ENCODE data around the gene PITX2. TPM values are rescaled to one million over a fixed set of nuclear protein-coding genes. Genes with fewer than 3 reads are reported as not detected.

The PITX2 gene
- total RNA-seq, result not detected

DNA sequence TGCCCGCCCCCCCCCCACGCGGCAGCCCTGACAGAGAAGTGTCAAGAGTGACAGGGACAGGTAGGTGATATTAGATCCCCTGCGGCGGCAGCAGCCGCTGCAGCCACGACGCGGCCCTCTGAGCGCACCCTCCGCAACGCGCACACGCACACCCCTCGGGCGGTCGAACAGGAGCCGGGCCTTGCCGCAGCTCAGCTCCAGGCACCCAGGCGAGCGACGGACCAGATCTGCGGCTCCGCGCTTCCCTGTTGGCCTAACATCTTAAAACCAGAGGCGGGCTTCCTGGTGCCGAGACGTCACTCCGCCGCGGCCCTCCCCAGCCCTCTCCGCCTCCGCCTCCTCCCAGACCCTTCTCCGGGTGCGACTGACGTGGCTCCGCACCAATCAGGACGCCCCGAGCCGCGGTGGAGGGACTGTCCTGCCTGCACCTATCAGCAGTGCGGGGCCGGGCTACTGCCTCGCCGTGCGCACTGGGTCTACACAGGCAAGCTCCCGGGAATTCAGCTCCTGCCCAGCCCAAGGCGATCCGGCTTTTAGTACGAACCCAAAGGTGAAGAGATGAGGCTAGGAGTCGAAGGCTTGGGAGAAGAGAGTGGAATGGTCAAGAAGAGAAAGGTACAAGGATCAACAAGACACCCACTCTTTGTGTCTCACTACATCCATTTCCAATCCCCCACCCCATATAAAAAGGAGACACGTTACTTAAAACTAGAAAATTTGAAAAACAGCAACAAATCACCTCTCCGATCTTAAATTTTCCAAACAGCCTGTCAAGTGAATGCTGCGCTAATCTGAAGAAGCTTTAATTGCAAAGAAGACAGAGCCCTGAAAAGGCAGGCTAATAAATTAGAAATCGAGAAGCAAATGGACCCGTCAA, at the start of gene PITX2:
Gene PITX2, minus strand, starts transcription at position 237 of the 877 bp plus-strand sequence. CDS start 617 bp downstream, outside the sequence.
- no peaks in the 10 kb centered on the region for H3K36me3 ChIP-seq
- peak; percentile 38 to 40 for DNase-seq
- 4 to 9% methylated on average over 23 to 36 of the region's 56 CpGs for WGBS, 2 donors
- no peak within 1 kb of the TSS for H3K27ac ChIP-seq
- peaks cover 85% of the 10 kb centered on the region for H3K27me3 ChIP-seq
- intact Hi-C loops (cut with DNase I), result no loop called here
- TF ChIP-seq, protein P1, sequence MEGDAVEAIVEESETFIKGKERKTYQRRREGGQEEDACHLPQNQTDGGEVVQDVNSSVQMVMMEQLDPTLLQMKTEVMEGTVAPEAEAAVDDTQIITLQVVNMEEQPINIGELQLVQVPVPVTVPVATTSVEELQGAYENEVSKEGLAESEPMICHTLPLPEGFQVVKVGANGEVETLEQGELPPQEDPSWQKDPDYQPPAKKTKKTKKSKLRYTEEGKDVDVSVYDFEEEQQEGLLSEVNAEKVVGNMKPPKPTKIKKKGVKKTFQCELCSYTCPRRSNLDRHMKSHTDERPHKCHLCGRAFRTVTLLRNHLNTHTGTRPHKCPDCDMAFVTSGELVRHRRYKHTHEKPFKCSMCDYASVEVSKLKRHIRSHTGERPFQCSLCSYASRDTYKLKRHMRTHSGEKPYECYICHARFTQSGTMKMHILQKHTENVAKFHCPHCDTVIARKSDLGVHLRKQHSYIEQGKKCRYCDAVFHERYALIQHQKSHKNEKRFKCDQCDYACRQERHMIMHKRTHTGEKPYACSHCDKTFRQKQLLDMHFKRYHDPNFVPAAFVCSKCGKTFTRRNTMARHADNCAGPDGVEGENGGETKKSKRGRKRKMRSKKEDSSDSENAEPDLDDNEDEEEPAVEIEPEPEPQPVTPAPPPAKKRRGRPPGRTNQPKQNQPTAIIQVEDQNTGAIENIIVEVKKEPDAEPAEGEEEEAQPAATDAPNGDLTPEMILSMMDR (IDR thresholded peaks at IDR 0.05), result no peak
- TF ChIP-seq POLR2A (IDR thresholded peaks at IDR 0.05), result no peak
- peaks cover 25 to 43% of the 10 kb centered on the region in 2 donors for H3K4me1 ChIP-seq
- no peaks in the 10 kb centered on the region for H3K9me3 ChIP-seq
- H3K4me3 ChIP-seq (replicated peaks in 1 of 3), result peak within 1 kb of the TSS in 1 of 3 donors; percentile 14

DNA sequence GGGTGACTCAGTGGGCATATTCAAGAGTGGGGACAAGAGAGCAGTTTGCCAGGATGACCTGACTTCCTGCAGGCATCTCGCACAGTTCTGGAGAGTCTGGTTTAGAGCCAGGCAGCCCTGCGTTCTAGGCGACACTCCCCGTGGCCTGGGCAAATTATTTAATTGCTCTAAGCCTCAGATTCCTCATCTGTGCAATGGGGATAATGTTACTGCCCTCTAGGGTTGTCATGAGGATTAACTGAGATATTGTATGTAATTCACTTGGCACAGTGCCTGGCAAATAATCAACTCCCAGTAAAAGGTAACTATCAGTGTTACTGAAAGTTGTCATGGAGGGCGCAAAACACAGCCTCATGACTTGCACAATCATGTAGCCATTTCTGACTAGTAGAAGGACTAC, 48.8 kb upstream of the PITX2 start:
- Histone ChIP-seq H3K36me3 (no peaks in the 10 kb centered on the region), H3K4me1 (no peaks in the 10 kb centered on the region), H3K27me3 (no peaks in the 10 kb centered on the region), H3K4me3 (replicated peaks in 1 of 3) (no peak overlapping the region), H3K9me3 (no peaks in the 10 kb centered on the region), H3K27ac (no peak overlapping the region)
- no peak for DNase-seq
- intact Hi-C loops (cut with DNase I), result no loop called here
- 87 to 90% methylated on average over 5 of the region's 5 CpGs for WGBS, 2 donors
- TF ChIP-seq, protein P1 (IDR thresholded peaks at IDR 0.05), result no peak
- TF ChIP-seq POLR2A (IDR thresholded peaks at IDR 0.05), result no peak

DNA sequence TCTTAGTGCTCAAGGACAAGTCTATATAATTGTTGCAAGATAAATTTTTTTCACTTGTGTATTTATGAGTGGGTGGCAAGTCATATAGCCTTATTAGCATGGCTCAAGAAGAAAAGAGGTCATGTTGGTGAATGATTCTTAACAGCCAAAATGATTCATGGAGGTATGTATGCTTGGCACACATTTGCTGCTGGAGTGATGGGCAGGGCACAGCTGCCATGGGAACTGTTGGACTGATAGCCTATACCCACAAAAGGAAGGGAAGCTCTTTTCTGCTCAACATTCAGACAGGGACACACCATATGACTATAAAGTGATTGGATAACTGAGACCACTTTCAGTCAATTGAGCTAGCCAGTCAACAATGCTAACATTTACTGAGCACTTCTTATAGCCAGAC, 46.8 kb upstream of the PITX2 start:
- Histone ChIP-seq H3K27ac (no peak overlapping the region), H3K4me3 (replicated peaks in 1 of 3) (no peak overlapping the region), H3K36me3 (no peaks in the 10 kb centered on the region), H3K9me3 (no peaks in the 10 kb centered on the region), H3K4me1 (no peaks in the 10 kb centered on the region), H3K27me3 (no peaks in the 10 kb centered on the region)
- intact Hi-C loops (cut with DNase I), result no loop called here
- no peak for DNase-seq
- TF ChIP-seq, protein P1 (IDR thresholded peaks at IDR 0.05), result no peak
- no peak for TF ChIP-seq POLR2A (IDR thresholded peaks at IDR 0.05)

DNA sequence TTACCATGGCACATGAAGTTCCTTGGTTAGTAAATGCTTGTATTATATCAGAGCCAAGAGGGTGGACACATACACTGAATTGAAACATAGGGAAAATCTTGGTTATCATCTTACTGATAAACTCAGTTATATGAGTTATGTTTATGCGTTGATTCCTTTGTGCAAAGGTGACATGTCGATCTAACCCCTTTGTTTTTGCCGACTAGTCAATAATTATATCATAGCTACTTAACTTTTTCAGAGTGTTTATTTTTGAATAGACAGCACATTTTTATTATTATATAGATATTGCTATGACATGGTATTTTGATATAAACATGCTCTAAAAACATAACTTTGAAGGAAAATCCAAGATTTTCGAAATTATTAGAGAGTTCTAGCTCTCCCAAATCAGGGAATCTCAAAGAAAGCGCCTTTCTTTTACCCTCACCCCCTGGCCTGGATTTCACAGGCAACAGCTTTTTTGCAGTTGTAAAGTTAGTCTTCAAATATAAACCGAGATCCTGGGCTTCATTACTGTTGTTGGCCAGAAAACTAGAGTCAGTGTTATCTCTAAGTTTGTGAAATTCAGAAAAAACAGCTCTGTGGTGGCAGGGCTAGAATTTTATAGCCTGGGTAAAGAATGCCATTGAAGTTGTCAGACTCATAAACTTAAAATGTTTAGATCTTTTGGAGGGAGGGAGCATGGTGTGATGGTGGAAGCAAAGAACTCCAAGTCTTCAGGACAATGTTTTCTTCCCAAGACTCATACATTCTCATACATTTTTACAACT, 45.8 kb upstream of the PITX2 start:
- intact Hi-C loops (cut with DNase I), result no loop called here
- no peaks in the 10 kb centered on the region for H3K4me1 ChIP-seq
- no peaks in the 10 kb centered on the region for H3K27me3 ChIP-seq
- WGBS, 2 donors, result 61 to 62% methylated on average over 6 of the region's 6 CpGs
- H3K4me3 ChIP-seq (replicated peaks in 1 of 3), result no peak overlapping the region
- H3K9me3 ChIP-seq, result no peaks in the 10 kb centered on the region
- H3K27ac ChIP-seq, result no peak overlapping the region
- no peak for DNase-seq
- H3K36me3 ChIP-seq, result no peaks in the 10 kb centered on the region
- TF ChIP-seq POLR2A (IDR thresholded peaks at IDR 0.05), result no peak
- TF ChIP-seq, protein P1 (IDR thresholded peaks at IDR 0.05), result no peak

DNA sequence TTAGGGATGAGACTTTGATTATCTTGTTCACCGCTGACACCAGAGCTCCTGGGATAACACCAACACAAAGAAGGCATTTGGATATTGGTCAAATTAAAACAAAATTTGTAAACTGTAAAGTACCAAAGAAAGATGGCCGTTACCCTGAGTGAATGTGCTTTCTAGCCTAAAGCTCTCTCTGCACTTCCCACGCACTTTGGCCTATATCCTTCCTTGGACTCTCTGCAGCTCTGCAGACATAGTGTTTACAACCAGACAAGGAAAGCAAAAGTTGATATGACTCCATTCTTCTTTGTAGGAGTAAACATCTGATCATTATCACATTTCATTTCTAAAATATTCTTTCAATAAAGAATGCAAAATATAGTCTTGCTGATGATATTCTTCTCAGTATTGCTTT, 44.8 kb upstream of the PITX2 start:
- 78 to 83% methylated on average over 3 of the region's 3 CpGs for WGBS, 2 donors
- Histone ChIP-seq H3K4me1 (no peaks in the 10 kb centered on the region), H3K9me3 (no peaks in the 10 kb centered on the region), H3K27me3 (no peaks in the 10 kb centered on the region), H3K36me3 (no peaks in the 10 kb centered on the region), H3K4me3 (replicated peaks in 1 of 3) (no peak overlapping the region), H3K27ac (no peak overlapping the region)
- TF ChIP-seq, protein P1 (IDR thresholded peaks at IDR 0.05), result no peak
- no peak for TF ChIP-seq POLR2A (IDR thresholded peaks at IDR 0.05)
- no peak for DNase-seq
- intact Hi-C loops (cut with DNase I), result no loop called here

All from thyroid gland (tissue), 4 donors.